Measurements from ENCODE around the gene TMEM106A. TPM values are rescaled to one million over a fixed set of nuclear protein-coding genes. Genes with fewer than 3 reads are reported as not detected.

The TMEM106A gene
- total and polyA plus RNA-seq, 2 of the 13 experiments (the other 11 are each of a cell fraction or from before 2014, with no cell fraction given): 16.9 to 35.9 TPM

DNA sequence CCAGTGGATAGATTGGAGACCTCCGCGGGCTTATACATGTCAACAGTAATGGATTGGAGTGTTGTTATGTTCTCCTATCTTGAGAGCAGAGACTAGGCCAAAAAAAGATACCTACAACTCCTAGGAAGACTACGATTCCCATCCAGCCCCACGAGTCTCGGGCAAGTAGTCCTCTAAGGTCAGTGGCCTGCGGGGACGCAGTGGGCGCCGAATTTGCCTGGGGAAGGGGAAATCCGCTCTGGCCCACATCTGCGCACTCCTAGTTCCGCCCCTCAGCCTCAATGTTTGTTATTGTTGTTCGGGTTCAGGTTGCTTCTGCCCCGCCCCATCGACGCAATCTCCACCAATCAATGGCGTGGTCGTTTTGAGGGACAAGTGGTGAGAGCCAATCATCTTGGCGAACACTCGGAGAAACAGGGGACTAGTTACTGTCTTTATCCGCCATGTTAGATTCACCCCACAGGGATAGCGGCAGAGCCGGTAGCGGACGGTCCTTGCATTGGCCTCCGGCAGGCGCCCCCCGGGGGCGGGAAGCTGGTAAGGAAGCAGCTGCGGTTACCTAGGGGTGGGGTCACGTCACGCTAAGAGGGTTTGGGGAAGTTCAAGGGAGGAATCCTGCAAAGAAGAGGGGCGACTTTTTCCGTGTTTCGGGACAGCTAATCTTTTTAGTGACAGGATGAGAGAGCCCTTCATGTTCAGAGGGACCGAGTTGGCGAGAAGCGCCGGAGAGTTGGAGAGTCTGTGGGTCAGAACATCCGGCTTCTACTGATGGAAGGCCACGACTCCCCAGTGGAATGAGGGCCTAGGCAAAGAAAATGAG lies 40.7 kb upstream of the TMEM106A start, which contains the start of gene NBR1 (continued):
- TF ChIP-seq CREB3 (CRISPR knock-in tag; IDR thresholded peaks at IDR 0.05): peak; percentile 25; the same call in 1 of the 2 replicates
- TF ChIP-seq NRL (CRISPR knock-in tag; IDR thresholded peaks at IDR 0.05; ENCODE audit: borderline replicate concordance): peak; percentile 88
- TF ChIP-seq RCOR2 (CRISPR knock-in tag; IDR thresholded peaks at IDR 0.05): 0 out of 2 replicates have a peak, but pooled peaks have one; percentile 35
- TF ChIP-seq ZFP91 (CRISPR knock-in tag; IDR thresholded peaks at IDR 0.05; ENCODE audit: borderline replicate concordance): peak; percentile 60
- TF ChIP-seq MIER2 (CRISPR knock-in tag; IDR thresholded peaks at IDR 0.05): 0 out of 2 replicates have a peak, but pooled peaks have one; percentile 7
- peak; percentile 84; the same call in 1 of the 2 replicates for TF ChIP-seq ZNF430 (CRISPR knock-in tag; IDR thresholded peaks at IDR 0.05)
- TF ChIP-seq JUNB (CRISPR knock-in tag; IDR thresholded peaks at IDR 0.05; ENCODE audit: borderline replicate concordance): 0 out of 2 replicates have a peak, but pooled peaks have one; percentile 49
- 0 out of 2 replicates have a peak, but pooled peaks have one; percentile 70 for TF ChIP-seq ETV5 (CRISPR knock-in tag; IDR thresholded peaks at IDR 0.05; ENCODE audit: borderline replicate concordance)
- TF ChIP-seq, protein P1, sequence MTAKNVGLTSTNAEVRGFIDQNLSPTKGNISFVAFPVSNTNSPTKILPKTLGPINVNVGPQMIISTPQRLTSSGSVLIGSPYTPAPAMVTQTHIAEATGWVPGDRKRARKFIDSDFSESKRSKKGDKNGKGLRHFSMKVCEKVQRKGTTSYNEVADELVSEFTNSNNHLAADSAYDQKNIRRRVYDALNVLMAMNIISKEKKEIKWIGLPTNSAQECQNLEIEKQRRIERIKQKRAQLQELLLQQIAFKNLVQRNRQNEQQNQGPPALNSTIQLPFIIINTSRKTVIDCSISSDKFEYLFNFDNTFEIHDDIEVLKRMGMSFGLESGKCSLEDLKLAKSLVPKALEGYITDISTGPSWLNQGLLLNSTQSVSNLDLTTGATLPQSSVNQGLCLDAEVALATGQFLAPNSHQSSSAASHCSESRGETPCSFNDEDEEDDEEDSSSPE (CRISPR knock-in tag; IDR thresholded peaks at IDR 0.05): peak; percentile 72
- peak; percentile 49 for TF ChIP-seq IKZF4 (CRISPR knock-in tag; IDR thresholded peaks at IDR 0.05; ENCODE audit: borderline replicate concordance, low read depth, not compliant biosample characterization)
- TF ChIP-seq ZNF414 (CRISPR knock-in tag; IDR thresholded peaks at IDR 0.05): 0 out of 2 replicates have a peak, but pooled peaks have one; percentile 16
- 0 out of 2 replicates have a peak, but pooled peaks have one; percentile 13 for TF ChIP-seq ZNF12 (CRISPR knock-in tag; IDR thresholded peaks at IDR 0.05)
- peak; percentile 61 for TF ChIP-seq ZNF883 (CRISPR knock-in tag; IDR thresholded peaks at IDR 0.05; ENCODE audit: not compliant biosample characterization)
- TF ChIP-seq, protein P2, sequence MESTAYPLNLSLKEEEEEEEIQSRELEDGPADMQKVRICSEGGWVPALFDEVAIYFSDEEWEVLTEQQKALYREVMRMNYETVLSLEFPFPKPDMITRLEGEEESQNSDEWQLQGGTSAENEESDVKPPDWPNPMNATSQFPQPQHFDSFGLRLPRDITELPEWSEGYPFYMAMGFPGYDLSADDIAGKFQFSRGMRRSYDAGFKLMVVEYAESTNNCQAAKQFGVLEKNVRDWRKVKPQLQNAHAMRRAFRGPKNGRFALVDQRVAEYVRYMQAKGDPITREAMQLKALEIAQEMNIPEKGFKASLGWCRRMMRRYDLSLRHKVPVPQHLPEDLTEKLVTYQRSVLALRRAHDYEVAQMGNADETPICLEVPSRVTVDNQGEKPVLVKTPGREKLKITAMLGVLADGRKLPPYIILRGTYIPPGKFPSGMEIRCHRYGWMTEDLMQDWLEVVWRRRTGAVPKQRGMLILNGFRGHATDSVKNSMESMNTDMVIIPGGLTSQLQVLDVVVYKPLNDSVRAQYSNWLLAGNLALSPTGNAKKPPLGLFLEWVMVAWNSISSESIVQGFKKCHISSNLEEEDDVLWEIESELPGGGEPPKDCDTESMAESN (CRISPR knock-in tag; conservative IDR thresholded peaks at IDR 0.05): peak; percentile 80; the same call in 1 of the 2 replicates
- TF ChIP-seq, protein P3, sequence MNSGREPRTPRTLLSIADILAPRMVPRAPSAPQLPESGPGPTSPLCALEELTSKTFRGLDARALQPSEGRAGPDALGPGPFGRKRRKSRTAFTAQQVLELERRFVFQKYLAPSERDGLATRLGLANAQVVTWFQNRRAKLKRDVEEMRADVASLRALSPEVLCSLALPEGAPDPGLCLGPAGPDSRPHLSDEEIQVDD (CRISPR knock-in tag; IDR thresholded peaks at IDR 0.05; ENCODE audit: borderline replicate concordance): 0 out of 2 replicates have a peak, but pooled peaks have one; percentile 59
- no peak for TF ChIP-seq IKZF1 (IDR thresholded peaks at IDR 0.05)

Measured in HepG2 (cell line).